GM19372 (cell line): ENCODE results near the gene HAUS1.

Experiments
- ATAC-seq: cut with Tn5 transposase; IDR thresholded peaks from one replicate; pipeline ENCODE4 v1.9.1; 2021; ENCODE audit warnings: mild to moderate bottlenecking, low read depth, moderate library complexity; ENCODE audit not compliant: unreplicated experiment

HAUS1 gene, protein sequence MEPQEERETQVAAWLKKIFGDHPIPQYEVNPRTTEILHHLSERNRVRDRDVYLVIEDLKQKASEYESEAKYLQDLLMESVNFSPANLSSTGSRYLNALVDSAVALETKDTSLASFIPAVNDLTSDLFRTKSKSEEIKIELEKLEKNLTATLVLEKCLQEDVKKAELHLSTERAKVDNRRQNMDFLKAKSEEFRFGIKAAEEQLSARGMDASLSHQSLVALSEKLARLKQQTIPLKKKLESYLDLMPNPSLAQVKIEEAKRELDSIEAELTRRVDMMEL

DNA sequence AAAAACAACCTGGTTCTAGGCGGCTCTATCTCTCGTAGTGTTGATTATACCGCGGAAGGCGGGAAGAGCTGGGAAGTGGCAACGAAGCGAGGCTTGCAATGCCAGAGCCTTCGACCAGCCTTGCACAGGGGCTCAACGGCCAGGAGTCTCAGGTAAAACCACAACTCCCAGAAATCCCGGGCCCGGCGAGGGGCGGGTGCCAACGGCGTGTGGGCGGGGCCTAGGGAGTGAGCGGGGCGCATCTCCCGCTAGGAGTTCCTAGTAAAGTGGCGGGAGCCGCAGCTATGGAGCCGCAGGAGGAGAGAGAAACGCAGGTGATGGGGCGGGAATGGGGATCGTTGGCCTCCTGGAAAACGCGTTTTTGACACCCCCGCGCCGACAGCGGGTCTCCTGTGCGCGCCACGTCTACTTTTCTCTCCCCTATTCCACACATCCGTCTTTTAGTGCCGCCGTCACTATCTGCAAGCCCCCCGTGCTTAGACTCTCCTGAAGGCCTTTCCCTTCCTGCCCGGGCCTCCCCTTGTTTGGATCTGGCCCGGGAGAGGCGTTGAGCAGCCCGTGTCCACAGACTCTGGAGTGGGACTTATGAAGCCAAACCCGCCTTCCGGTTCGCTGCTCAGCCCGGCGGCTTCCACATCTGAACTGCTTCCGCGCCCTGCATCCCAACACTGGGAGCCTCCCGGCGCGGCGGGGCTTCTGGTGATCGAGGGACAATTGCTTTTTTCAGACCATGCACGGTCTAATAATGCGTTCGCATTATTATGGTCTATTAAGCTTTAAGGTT is at the start of gene HAUS1:
TSS of gene HAUS1 (plus strand) at position 258 of the 784 bp plus-strand sequence. CDS start at position 285, 27 bp downstream.
- ATAC-seq, result peak; percentile 82

DNA sequence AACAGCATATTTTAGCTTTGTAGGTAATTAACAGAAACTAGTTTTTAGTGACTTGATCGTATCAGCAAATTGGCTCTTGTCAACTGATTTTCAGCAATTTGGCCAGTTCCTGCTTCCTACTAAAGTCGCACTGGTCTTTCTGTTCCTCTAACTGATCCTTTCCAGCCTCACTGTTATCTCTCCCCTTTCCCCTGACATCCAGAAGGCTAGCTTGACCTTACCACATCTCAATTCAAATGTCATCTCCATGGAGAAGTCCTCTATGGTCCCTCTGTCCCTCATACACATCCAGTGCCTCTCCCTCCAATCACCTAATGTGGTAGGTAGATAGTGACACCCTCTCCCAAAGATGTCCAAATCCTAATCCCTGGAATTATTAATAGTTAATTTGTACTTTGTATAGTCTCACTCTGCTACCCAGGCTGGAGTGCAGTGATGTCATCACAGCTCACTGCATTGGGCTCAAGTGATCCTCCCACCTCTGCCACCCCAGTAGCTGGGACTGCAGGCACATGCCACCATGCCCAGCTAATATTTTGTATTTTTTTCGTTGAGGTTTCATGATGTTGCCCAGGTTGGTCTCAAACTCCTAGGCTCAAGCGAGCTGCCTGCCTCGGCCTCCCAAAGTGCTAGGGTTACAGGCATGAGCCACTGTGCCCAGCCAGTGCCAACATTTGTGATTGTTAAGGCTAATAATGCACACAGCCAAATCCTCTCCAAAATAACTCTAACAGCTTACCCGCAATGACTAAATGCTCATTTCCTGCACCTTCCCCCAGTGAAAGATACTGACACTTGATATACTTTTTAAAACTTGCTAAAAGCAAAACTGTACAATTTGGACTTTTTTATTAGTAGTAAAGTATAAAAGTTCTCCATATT is 49.0 kb upstream of the HAUS1 start:
- no peak for ATAC-seq

DNA sequence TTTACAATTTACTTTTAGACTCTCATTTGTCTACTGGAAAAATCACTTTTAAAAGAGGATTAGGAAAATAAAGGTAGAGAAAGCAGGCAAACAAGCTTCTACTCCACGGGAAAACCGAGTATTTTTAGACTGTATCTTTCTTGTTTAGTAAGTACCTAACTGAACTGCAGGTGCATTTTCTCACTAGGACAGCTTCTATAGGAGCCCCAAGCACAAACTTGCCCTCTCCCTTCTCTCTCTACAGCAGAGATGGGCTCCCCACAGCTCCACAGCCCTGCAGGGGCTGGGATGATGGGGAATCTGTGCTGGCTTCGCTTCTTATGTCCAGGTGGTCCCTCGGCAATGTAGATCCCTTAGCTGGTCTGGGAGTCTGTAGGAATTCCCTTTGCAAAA is 48.4 kb upstream of the HAUS1 start:
- no peak for ATAC-seq

DNA sequence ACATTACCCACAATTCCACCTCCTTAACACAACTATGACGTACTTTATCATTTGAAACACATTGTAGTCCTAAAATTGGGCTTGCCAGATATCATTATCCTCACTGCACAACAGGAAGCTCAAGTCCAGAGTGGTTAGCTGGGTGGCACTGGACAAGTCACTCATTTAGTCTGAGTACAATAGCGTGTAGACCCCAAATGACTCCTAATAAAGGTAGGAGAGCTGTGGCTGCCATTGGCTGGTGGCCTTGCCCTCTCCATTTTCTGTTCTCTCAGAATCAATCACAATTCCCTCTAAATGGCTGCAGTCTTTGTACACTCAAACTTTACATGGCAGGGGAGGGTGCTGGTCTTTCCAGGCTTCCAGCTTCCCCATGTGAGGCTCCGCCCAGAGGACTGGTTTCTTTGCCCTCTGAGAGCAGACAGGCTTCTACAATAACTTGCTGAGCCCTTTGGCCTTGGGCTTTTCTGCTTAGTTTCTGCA is 43.8 kb upstream of the HAUS1 start:
- no peak for ATAC-seq

DNA sequence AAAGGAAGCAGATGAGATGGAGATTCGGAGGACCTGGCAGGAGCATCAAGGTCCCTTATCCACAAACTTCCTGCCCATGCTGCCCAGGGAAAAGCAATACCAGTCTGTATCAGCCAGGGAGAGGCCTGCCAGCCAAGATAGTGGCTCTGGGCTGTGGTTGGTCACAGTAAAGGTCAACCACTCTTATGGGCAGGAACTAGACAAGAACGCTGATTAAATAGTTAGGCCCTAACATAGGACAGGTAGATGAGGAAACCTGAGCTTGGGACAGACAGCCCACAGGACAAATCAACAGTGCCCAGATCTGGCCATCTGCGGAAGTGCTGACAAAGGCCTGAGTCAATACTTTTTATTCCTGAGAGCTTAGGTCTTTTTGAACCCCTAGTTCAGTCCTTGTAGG is 42.8 kb upstream of the HAUS1 start:
- no peak for ATAC-seq

DNA sequence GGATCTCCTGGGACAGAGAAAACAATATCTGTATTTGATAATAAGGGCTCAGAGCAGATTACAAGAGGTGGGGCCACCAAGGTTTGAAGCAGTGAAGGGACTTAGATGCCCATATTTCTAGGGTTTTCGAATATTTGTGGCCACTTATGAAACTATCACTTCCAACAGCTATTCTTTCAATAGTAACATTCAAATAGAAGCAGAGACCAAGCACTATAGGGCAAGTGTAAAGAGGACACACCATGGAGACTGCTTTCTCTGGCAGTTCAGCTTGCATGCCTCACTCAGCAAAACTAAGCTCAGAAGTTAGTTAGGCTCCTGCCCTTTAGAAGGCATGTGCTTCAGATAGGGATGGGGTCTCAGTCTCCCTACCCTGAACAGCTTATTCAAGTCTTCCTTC is 42.4 kb upstream of the HAUS1 start:
- no peak for ATAC-seq

DNA sequence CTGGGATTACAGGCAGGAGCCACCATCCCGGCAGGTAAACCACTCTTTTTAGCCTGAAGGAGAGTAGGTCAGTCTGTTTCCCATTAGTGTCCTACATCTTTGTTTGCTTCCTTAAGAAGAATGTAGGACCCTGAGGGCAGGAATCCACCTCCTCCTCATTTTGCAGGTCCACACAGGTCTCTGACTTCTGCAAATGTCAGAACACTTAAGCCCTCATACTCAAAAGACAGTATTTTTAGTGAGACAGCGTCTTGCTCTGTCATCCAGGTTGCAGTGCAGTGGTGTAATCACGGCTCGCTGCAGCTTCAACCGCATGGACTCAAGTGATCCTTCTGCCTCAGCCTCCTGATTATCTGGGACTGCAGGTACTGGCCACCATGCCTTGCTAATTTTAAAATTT is 41.4 kb upstream of the HAUS1 start:
- no peak for ATAC-seq

DNA sequence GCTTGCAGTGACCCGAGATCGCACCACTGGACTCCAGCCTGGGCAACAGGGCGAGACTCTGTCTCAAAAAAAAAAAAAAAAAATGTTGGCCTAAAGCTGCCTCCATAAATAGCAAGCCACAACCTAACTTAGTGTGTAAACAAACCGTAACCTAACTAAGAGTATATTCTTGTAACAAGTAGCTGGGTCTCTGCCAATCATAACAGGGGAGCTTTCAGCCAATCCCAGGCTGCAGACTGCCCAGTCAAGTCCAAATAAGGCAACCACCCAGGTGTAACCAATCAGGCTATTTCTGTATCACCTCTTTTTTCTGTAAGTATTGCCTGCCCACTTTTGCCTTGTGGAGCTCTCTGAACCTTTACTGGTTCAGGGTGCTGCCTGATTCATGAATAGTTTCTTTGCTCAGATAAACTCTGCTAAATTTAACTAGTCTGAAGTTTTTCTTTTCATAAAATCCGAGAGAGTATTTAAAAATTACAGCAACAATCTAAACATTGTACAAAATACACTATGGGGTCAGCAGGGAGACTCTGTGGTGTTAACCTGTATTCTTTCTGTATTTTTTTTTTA is 36.7 kb upstream of the HAUS1 start:
- no peak for ATAC-seq

DNA sequence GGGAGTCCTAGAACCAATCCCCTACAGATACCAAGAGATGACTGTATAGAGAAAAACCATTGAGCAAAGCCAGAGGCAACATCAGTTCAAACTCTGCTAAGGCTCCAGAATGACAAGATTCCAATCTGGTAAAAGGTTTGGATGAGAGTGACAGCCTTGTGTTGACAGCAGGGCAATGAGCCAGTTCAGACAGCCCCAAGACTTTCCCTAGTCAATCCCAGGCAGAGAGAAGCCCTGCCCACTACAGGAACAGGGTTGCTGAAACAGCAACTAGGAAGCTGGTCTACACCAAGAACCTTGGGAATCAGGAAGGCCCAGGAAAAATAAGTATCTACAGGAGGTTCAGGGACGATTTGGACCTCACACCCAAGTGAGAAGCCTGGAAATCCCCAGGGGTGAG is 35.4 kb upstream of the HAUS1 start:
- ATAC-seq, result no peak

DNA sequence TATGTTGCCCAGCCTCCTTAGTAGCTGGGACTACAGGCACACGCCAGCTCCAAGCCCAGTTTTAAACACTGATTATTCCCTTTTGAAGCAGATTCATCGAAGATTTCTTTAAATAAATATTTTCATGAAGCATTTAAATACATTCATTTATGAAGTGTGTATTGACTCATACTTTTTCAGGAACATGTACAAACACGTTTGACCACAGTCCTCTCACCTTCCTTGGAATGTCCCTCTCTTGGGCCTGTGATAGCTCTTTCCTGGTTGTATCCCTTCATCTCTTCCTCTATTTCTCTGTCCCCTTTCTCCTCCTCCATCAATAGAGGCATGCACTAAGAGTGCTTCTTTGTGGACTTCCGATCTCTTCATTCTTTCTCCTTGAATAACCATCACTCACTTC is 34.7 kb upstream of the HAUS1 start:
- no peak for ATAC-seq

DNA sequence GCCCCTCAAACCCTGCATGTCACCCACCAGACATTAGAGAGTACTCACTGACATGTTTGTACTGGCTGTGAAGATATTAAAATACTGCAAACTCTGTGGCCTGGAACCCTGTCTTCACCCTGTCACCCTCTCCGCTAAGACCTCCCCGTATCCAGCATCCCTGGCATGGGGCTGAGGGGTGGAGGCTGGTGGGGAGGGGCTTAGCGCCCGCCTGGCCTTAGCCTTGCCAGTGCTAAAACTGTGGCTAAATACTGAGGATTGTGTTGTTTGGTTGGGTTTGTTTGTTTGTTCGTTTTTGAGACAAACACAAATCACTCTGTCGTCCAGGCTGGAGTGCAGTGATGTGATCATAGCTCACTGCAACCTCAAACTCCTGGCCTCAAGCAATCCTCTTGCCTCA is 34.0 kb upstream of the HAUS1 start:
- no peak for ATAC-seq

DNA sequence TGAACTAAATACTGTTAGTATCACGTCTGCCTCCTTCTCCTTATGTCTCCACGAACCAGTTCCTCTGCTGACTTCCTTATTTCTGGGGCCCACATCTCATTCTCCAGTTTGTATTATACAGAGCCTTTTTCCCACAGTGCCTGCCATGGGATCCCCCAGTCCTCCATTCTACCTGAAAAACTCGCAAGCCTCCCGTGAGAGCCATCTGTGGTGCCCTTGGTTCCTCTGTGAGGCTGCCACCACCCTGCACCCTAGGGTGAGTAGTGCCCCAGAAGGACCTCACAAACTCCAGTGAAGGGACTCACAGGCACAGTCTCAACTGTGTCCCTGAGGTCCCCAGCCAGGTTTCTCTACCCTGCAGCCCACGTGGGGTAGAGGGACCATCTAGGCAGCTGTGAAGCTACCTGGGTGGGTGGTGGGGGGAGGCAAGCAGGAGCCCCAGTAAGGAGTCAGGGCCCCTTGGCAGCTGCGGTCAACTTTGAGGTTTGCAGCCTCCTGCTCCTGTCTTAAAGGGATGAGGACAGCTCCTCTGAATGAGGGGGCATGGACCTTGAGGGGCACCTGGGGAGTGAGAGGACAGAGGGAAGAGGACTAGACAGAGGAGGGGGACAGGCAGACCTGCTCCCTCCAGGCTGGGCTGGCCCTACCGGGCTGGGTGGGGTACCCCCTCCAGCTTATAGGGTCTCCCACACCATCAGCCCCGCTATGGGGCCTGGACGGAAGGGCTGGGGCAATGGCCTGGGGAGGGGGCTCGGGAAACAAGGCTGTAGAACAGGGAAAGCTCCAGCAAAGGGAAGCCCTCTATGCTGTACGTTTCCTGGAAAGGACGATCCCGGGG is 33.2 kb upstream of the HAUS1 start:
- ATAC-seq, result no peak

DNA sequence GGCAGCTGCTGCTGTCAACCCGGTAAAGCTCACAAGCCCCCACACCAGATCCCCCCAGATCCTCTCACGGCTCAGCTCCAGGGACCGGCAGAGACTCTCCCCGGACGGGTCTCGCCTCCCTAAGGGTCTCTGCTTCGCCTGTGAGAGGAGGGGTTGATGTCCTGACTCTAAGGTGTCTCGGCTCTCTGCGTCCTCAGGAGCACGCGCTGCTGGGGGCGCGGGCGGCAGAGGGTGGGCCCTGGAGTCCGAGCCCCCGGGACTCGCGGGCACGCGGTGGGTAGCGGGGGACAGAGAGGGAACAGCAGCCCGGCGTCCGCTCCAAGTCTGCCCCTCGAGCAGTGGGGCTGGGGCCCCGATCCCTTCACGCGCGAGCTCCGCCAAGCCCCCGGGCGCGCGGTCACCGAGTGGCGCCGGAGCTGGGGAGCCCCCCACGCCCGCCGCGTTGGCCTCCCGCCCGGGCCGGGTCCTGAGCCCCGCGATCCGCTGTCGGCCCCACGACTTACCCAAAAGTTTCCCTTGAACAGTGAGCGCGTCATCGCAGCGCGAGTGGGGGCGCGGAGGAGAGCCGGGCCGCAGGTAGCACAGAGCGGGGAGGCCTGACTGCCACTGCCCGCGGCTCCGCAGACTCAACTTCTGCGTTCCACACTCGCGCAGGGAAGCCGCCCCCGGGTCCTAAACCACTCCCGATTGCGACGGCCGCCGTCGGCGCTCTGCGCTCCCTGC is 32.4 kb upstream of the HAUS1 start, which contains the start of gene PSTPIP2:
TSS of gene PSTPIP2 (minus strand) at position 608 of the 723 bp plus-strand sequence. CDS start at position 536, 72 bp downstream.
- peak; percentile 66 for ATAC-seq

DNA sequence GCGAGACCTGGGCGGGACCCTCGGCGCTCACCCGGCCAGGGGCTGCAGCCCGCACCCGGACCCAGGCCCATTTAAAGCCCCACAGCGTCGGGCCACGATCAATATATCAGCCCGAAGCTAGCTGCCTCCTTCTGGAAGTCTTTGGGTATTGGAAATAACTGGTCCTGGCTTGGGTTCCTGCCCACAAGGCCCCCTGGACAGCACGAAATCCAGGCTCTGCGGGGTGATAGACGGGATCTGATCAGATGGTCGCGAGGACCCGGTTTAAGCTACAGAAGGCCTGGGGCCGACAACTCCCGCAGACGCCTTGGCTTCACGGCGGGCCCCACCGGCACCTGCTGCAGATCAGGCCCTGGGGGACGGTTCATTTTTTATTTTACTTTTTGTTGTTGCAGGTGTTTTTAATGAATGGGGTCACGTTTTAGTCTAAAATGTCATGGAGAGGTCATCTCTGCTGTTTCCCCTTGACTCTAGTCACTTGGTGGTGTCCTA is 31.8 kb upstream of the HAUS1 start:
- no peak for ATAC-seq

DNA sequence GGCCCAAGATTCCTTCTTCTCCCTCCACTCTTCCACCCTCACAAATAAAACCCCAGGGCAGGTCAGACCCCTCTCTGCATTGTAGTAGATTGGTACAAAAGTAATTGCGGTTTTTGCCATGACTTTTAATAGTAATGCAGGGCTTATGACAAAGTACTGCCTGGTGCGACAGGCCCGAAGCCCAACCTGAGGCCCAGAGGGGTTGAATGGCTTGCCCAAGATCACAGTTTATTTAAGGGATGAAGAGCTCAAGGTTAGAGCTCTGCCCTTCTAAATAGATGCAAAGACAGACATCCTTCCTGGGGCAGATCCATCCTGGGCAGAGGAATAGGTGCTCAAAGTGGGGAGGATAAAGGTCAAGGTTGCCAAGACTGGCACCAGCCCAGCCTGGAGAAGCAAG is 31.2 kb upstream of the HAUS1 start:
- no peak for ATAC-seq

DNA sequence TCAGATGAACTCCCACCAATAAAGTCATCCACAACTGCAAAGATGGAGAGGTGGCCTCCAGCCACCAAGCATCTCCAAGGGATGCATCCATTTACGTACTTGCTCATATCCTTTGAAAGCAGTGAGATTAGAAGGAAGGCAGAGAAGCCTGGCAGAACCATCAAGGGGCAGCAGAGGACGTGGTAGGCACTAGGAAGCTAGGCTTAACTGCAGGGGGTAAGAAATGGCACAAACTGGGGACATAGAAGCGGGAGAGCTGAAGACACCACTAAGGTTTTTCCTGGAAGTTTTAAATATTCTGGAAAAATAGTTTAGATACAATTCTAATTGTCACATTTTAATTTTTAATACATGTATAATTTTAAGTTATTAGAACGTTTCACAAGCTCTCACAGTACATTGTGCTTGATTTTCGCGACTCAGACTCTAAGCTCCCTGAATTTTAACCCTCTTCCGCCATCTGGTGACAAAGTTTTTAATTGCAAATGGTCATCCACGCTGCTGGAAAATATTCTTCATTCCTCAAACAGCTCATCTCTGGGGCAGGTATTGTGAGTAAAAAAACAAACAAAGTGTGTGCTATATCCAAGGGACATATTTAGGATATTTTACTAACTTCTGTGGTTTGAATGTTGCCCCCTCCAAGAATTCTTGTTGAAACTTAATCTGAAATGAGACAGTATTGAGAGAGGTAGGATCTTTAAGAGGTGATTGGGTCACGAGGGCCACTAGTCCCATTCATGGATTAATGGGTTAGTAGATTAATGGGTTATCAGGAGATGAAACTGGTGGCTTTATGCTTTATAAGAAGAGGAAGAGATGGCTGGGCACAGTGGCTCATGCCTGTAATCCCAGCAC is 30.5 kb upstream of the HAUS1 start:
- no peak for ATAC-seq

DNA sequence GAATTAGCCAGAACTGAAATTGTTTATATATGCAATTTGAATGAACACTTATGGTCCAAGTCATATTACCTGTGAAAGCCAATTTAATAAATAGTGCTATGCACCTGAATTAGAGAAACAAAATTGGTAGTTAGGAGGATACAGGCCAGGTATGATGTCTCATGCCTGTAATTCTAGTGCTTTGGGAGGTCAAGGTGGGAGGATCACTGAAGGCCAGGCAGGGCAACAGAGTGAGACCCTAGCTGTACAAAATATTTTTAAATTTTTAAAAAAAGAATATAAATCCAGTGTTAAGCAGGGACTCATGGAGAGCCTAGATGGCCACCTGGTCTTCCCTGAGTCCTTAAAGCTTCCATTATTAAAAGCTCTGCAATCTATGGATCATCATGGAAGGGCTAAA is 24.8 kb upstream of the HAUS1 start:
- ATAC-seq, result no peak

DNA sequence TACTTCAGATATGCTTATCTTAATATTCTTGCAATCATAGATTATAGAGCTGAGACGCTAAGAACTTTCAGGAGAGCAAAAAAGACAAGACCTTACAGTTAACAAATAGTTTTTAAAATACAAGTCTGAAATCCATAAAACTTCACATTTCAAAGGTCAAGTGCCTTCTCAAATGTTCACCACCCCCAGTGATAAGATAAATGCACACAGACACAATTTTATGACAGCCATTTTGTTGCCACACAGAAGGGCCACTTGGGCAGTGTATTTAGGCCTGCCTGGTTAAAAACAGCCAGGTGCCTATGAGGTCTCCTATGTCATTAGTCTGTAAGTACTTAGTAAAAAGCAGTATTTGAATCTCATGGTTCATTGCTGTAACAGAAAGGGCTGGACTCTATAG is 24.0 kb upstream of the HAUS1 start:
- ATAC-seq, result no peak
